Skeletal muscle tissue (tissue), 4 donors: ENCODE results near the gene KCNIP1. TPM values are rescaled to one million over a fixed set of nuclear protein-coding genes. Genes with fewer than 3 reads are reported as not detected.

Experiments used
- H3K27ac ChIP-seq: one replicate; pipeline ENCODE4 v1.7.0; 2013; ENCODE audit warnings: mild to moderate bottlenecking, low read depth, low read length, inconsistent platforms
- H3K27me3 ChIP-seq, 3 donors: one replicate each; pipeline ENCODE4 v1.7.0; 2013; ENCODE audit warnings: low read length in 3 of 3; ENCODE audit not compliant: control insufficient read depth in 3 of 3, insufficient read depth in 3 of 3
- H3K36me3 ChIP-seq, 3 donors: one replicate each; pipeline ENCODE4 v1.7.0; 2013; ENCODE audit warnings: low read length in 3 of 3; ENCODE audit not compliant: control insufficient read depth in 3 of 3, insufficient read depth in 3 of 3
- H3K4me1 ChIP-seq, 3 donors: one replicate each; pipeline ENCODE4 v1.7.0; 2013; ENCODE audit warnings: low read length in 3 of 3, mild to moderate bottlenecking in 3 of 3; ENCODE audit not compliant: control insufficient read depth in 3 of 3, insufficient read depth in 3 of 3
- H3K4me3 ChIP-seq, 3 donors: one replicate each; pipeline ENCODE4 v1.7.0; 2013; ENCODE audit warnings: low read length in 3 of 3
- H3K9ac ChIP-seq, 3 donors: one replicate each; pipeline ENCODE4 v1.7.0; 2013; ENCODE audit warnings: low read length in 3 of 3, mild to moderate bottlenecking in 3 of 3, moderate library complexity in 2 of 3, low read depth in 1 of 3
- H3K9me3 ChIP-seq, 3 donors: one replicate each; pipeline ENCODE4 v1.7.0; 2013; ENCODE audit warnings: low read length in 3 of 3; ENCODE audit not compliant: control insufficient read depth in 3 of 3
- total RNA-seq: library from RNA; depleted of rRNA; stranded (reverse); fragments of >200 nt; gene quantifications from one replicate; pipeline ENCODE4 v1.2.3, GENCODE V29; 2014
- donor health status: Osteomylitis.

KCNIP1 gene
- total RNA-seq, 1 donor from 2014 or later = 4.2 TPM

DNA sequence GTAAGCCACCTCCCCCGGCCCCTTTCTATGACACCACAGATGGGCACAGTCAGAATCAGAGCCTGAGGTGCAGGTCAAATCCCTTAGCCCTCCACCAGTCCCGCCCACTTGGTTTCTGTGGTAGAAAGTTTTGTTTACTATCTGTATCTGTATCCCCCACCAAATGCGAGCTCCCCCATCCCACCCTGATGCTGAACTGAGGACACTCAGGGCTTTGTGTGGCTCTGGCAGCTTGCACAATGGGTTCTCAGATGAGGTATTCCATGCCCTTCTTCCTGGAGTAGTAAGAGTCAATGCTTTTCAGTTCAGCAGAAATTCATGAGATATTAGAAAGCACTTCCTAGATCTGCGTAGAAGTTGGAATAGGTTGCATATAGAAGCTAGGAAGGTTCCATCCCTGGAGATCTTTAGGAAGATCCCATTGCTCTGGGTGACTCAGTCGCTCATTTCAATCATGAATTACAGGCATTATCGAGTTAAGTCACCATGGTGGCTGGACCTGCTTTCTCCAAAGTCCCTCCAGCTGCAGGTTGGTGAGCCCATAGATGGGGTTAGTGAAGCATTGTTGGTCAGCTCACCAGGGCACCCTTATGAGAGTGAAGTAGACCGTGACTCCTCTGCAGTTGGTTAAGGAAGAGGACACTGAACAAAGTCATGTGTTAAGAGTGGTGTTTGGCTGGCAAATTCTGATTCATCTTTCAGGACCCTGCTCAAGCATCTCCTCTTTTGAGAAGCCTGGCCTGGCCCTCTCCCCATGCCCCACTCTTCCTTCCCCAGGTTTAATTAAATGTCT is 10.6 kb upstream of the KCNIP1 start:
- Histone ChIP-seq H3K27me3 (peaks cover 0 to 21% (median 6%) of the 10 kb centered on the region in 3 donors), H3K4me3 (no peak overlapping the region), H3K4me1 (peaks cover 0 to 8% (median 2%) of the 10 kb centered on the region in 3 donors), H3K9ac (no peak overlapping the region), H3K9me3 (no peaks in the 10 kb centered on the region), H3K36me3 (no peaks in the 10 kb centered on the region), H3K27ac (no peak overlapping the region)

DNA sequence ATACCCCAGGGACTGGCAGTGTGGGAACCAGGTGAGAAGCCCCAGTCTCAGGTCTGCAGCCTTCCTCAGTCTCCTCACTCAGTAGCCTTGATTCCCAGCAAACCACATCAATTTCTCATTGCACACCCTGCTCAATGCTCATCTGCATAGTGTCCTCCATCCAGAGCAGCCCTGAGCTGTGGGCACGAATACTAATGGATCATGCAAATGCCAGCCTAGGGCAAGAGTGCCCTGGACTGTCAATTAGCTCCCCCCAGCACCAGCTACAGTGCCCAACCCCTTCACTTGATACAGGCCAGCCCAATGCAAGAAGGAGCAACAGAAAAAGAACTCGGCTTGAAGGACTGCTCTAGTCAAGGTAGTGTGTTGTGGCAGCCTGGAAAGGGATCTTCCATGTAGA is 9.8 kb upstream of the KCNIP1 start:
- Histone ChIP-seq H3K36me3 (no peaks in the 10 kb centered on the region), H3K4me3 (no peak overlapping the region), H3K9me3 (no peaks in the 10 kb centered on the region), H3K4me1 (peaks cover 0 to 8% (median 2%) of the 10 kb centered on the region in 3 donors), H3K27ac (no peak overlapping the region), H3K9ac (no peak overlapping the region), H3K27me3 (peaks cover 0 to 22% (median 6%) of the 10 kb centered on the region in 3 donors)

DNA sequence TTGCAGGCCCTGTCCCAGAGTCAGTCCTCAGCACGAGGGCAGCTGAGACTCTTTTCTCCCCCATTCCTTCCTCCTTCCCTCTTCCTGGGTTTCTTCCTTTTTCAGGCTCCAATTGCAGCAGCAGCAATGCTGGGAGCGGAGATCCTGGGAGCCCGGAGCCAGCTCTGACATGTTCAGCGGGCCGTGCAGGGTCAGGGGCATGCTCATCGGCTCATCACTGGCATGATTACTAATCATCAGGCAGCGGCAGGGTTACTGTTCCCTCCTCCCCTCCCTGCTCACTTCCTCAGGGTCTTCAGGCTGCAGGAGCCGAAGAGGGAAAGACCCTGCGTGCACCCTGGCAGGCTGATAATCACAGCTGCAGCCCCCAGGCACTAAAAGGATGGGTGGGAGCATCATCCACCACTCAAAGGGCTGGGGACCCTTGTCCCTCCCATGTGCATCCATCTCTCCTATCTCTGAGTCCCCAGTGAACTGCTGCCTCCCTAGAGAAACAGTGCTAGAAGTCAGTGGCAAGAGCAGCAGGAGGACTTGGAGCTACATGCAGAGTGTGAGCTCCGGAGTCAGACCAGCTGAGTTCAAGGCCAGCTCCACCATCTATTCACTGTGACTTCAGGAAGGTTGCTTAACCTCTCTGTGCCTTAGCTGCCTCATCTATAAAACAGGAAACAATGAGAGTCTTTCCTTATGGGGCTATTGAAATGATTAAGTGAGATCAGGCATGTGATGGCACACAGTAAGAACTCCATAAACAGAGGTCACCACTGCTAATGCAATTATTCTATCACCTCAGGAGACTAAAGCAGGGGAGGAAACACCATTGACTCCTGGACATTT is 7.8 kb upstream of the KCNIP1 start:
- H3K9me3 ChIP-seq = peaks cover 0 to 3% (median 0%) of the 10 kb centered on the region in 3 donors
- no peak overlapping the region for H3K4me3 ChIP-seq
- H3K36me3 ChIP-seq = no peaks in the 10 kb centered on the region
- no peak overlapping the region for H3K27ac ChIP-seq
- H3K4me1 ChIP-seq = peaks cover 0 to 8% (median 2%) of the 10 kb centered on the region in 3 donors
- peaks cover 4 to 26% (median 8%) of the 10 kb centered on the region in 3 donors for H3K27me3 ChIP-seq
- H3K9ac ChIP-seq = no peak overlapping the region

DNA sequence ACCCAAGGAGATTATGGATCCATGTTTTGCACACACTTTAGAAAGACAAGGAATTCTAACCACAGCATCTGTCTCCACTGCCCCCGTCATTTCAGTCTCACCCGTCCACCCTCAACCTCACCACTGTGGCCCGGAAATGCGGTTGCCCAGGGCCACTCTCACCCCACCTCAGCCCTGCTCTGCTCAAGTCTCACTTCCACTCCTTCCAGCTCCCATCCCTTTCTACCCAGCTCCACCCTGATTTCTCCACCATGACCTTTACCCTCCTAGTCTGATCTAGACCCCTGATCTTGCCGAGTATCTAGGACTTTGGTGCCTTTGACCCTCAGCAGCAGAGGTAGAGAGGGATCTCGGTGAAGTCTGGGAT is 7.2 kb upstream of the KCNIP1 start:
- Histone ChIP-seq H3K36me3 (no peaks in the 10 kb centered on the region), H3K9me3 (peaks cover 0 to 3% (median 0%) of the 10 kb centered on the region in 3 donors), H3K9ac (no peak overlapping the region), H3K27ac (no peak overlapping the region), H3K4me3 (no peak overlapping the region), H3K4me1 (peaks cover 0 to 6% (median 2%) of the 10 kb centered on the region in 3 donors), H3K27me3 (peaks cover 8 to 27% (median 8%) of the 10 kb centered on the region in 3 donors)

DNA sequence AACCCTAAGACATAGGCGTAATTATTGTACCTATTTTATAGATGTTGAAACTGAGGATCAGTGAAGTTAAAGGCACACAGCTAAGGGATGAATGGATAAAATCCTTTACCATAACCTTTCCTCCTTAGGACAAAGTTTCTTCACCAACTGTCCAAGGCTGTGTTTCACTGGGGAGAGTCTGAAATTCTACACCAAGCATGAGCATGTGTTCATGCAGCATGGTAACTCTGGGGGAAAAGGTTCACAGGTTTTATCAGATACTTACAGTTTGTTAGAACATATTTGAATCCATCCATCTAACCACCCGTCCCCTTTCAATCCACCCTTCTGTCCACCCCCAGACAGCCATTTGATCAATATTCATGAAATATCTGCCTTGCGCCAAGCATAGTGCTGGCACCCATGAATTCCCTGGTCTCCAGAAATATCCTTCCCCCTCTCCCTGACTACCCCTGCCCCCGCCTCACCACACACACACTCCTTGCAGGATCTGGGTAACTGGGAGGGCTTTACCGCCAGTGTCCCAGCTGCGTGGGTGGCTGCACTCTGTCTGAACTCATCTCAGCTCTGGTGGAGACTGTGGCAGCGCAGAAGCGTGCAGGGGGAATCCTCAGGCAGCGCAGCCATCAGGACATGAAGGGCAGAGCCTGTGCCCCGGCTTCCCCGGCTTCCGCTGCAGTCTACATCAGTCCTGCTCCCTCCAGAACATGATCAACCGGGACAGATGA is 6.3 kb upstream of the KCNIP1 start:
- Histone ChIP-seq H3K9ac (no peak overlapping the region), H3K27me3 (peaks cover 12 to 36% (median 14%) of the 10 kb centered on the region in 3 donors), H3K4me3 (no peak overlapping the region), H3K27ac (no peak overlapping the region), H3K36me3 (no peaks in the 10 kb centered on the region), H3K4me1 (no peaks in the 10 kb centered on the region), H3K9me3 (peaks cover 0 to 3% (median 0%) of the 10 kb centered on the region in 3 donors)

DNA sequence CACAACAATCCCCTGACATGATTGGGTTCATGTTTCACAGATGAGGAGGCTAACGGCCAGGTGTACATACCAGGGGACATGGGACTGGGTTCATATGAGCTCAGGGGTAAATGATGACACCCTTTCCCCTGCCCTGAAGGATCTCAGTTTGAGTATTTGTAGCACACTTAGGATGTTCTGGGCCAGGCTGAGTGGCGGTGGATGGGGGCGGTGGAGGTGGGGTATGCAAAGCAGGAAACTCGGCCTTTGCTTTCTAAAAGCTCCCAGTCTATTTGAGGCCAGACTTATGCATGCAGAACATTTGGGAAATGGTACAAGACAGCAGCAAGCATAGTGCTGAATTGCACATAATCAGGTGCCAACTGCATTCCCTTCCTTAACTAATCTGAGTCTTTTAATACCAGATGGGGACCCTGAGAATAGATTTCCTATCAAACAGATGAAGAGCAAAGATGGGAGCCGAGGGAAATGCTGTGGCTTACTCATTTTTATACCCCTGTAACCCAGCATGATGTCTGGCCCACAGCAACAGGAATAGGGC is 4.9 kb upstream of the KCNIP1 start:
- Histone ChIP-seq H3K4me3 (no peak overlapping the region), H3K9me3 (peaks cover 0 to 3% (median 0%) of the 10 kb centered on the region in 3 donors), H3K27me3 (peaks cover 18 to 44% (median 21%) of the 10 kb centered on the region in 3 donors), H3K4me1 (no peaks in the 10 kb centered on the region), H3K27ac (no peak overlapping the region), H3K9ac (no peak overlapping the region), H3K36me3 (no peaks in the 10 kb centered on the region)

DNA sequence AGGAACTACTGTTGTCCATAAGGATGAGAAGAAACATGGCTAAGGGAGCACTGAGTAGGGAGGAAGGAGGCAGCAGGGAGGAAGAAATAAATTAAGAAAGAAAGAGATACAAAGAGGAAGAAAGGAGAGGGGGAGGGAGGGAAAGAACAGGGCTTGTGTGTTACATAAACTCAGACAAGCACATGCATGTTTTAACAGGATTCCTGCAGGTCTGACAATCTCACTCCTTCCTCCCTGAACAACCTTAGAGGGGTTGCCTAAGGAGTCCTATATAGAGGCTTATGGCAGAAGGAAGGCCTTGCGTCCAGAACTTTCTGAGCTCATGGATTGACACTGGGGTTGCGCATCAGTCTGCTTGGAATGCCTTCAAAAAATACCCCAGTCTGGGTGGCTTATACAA is 4.2 kb upstream of the KCNIP1 start:
- Histone ChIP-seq H3K9ac (no peak overlapping the region), H3K4me1 (no peaks in the 10 kb centered on the region), H3K27ac (no peak overlapping the region), H3K27me3 (peaks cover 18 to 47% (median 27%) of the 10 kb centered on the region in 3 donors), H3K9me3 (peaks cover 0 to 3% (median 0%) of the 10 kb centered on the region in 3 donors), H3K4me3 (no peak overlapping the region), H3K36me3 (no peaks in the 10 kb centered on the region)

DNA sequence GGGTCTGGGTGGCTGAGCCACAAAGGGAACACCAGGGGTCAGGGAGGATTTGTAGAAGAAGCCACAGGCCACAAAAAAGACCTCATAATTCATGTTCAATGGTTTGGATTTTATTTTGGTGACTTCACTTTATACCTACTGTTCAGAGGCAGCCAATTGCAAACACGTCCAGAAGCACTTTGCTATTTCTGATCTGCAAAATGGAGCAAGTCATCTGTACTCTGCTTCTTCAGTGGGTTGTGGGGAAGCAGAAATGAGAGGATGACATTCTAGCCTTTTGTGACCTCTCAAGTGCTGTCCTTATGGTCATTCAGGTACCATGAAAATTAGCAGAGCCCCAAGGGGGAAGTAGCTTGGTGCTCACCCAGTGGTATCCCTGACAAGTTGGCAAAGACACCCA is 2.5 kb upstream of the KCNIP1 start:
- no peak overlapping the region for H3K27ac ChIP-seq
- H3K9me3 ChIP-seq = peaks cover 0 to 3% (median 0%) of the 10 kb centered on the region in 3 donors
- no peaks in the 10 kb centered on the region for H3K36me3 ChIP-seq
- no peak overlapping the region for H3K4me3 ChIP-seq
- H3K27me3 ChIP-seq = peaks cover 29 to 51% (median 43%) of the 10 kb centered on the region in 3 donors
- H3K9ac ChIP-seq = no peak overlapping the region
- H3K4me1 ChIP-seq = no peaks in the 10 kb centered on the region

DNA sequence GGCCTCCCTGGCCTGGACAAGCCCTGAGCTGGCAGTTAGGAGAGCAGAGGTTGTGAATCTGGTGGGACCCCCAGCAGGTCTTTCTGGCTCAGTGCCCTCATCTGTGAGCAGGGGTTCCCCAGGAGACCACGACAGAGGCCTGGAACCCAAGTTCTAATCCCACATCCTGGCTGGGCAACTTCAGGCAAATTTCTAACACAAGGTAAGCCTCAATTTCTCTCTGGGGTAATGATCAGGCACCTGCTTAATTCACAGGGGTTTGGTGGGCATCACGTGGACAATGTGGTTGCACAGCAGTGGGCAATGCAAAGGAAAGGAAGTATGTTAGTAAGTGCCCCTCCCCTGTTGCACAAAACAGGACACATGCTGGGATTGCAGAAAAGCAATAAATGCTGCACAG is 1.9 kb upstream of the KCNIP1 start:
- Histone ChIP-seq H3K4me3 (no peak overlapping the region), H3K36me3 (no peaks in the 10 kb centered on the region), H3K27ac (no peak overlapping the region), H3K9me3 (peaks cover 0 to 3% (median 0%) of the 10 kb centered on the region in 3 donors), H3K4me1 (no peaks in the 10 kb centered on the region), H3K9ac (no peak overlapping the region), H3K27me3 (peaks cover 29 to 52% (median 47%) of the 10 kb centered on the region in 3 donors)
